Nephron (organoid): Measurements from ENCODE around the gene ALG9.
A peak's percentile ranks its signal among the peaks of the same experiment; 100 is the strongest.

Experiments used
- H3K27ac Mint-ChIP-seq, 3 experiments: 2 replicates each; pipeline ENCODE4 v1.8.0; 2020; ENCODE audit warnings: mixed read lengths in 3 of 3, mild to moderate bottlenecking in 2 of 3, moderate library complexity in 1 of 3
- H3K27me3 Mint-ChIP-seq: 2 replicates; pipeline ENCODE4 v1.8.0; 2021; ENCODE audit warnings: low read depth, mild to moderate bottlenecking, moderate library complexity, mixed read lengths
- H3K36me3 Mint-ChIP-seq: 2 replicates; pipeline ENCODE4 v1.8.0; 2020; ENCODE audit warnings: low read depth, mixed read lengths
- H3K4me1 Mint-ChIP-seq: 2 replicates; pipeline ENCODE4 v1.8.0; 2020; ENCODE audit warnings: mixed read lengths
- H3K4me3 Mint-ChIP-seq, 3 experiments: 2 replicates each; pipeline ENCODE4 v1.8.0; 2020; ENCODE audit warnings: mild to moderate bottlenecking in 3 of 3, mixed read lengths in 3 of 3, moderate library complexity in 2 of 3
- H3K9me3 Mint-ChIP-seq: 2 replicates; pipeline ENCODE4 v1.8.0; 2020; ENCODE audit warnings: mixed read lengths
- TF ChIP-seq, protein P1 (sequence below), 3 experiments: fragments of 200-600 bp; sonication (generic); IDR thresholded peaks; one replicate each; pipeline ENCODE4 v1.5.0; 2021; ENCODE audit warnings: antibody characterized with exemption in 3 of 3; ENCODE audit not compliant: unreplicated experiment in 3 of 3

Gene ALG9

GRCh38 chr11:111916768-111917167 lies 45.4 kb upstream of the ALG9 start:
- TF ChIP-seq, protein P1, sequence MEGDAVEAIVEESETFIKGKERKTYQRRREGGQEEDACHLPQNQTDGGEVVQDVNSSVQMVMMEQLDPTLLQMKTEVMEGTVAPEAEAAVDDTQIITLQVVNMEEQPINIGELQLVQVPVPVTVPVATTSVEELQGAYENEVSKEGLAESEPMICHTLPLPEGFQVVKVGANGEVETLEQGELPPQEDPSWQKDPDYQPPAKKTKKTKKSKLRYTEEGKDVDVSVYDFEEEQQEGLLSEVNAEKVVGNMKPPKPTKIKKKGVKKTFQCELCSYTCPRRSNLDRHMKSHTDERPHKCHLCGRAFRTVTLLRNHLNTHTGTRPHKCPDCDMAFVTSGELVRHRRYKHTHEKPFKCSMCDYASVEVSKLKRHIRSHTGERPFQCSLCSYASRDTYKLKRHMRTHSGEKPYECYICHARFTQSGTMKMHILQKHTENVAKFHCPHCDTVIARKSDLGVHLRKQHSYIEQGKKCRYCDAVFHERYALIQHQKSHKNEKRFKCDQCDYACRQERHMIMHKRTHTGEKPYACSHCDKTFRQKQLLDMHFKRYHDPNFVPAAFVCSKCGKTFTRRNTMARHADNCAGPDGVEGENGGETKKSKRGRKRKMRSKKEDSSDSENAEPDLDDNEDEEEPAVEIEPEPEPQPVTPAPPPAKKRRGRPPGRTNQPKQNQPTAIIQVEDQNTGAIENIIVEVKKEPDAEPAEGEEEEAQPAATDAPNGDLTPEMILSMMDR (IDR thresholded peaks at IDR 0.05; ENCODE audit: unreplicated experiment in 3 of 3): no peak
- Mint-ChIP-seq H3K27ac (peak overlapping the region; percentile 47 to 87 (median 64)), H3K4me3 (no peak overlapping the region), H3K9me3 (no peaks in the 10 kb centered on the region), H3K36me3 (no peaks in the 10 kb centered on the region), H3K27me3 (peaks cover 3% of the 10 kb centered on the region), H3K4me1 (peaks cover 50% of the 10 kb centered on the region)

DNA sequence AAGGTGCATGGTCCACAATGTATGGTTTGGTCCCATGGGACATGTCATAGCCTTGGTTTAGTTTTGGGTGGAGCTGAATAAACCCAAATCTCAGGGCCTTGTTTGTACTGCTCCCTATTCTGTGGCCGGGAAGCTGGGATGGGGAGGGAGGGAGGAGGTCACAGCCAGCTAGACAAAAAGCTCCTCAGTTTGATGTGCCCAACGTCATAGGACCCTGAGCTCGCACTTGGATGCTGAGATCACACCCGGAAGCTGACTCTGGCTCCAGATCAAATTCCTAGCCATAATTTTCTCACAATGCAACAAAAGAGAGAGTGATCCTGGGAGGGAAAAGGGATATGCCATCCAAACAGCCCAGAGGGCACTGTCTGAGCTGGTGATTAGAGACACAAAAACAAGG lies 42.6 kb upstream of the ALG9 start:
- peaks cover 64% of the 10 kb centered on the region for H3K4me1 Mint-ChIP-seq
- peaks cover 3% of the 10 kb centered on the region for H3K27me3 Mint-ChIP-seq
- peak overlapping the region in 2 of 3 experiments; percentile 79 to 86 for H3K4me3 Mint-ChIP-seq
- no peaks in the 10 kb centered on the region for H3K9me3 Mint-ChIP-seq
- H3K36me3 Mint-ChIP-seq: no peaks in the 10 kb centered on the region
- H3K27ac Mint-ChIP-seq: peak overlapping the region; percentile 70 to 90 (median 87)
- TF ChIP-seq, protein P1 (IDR thresholded peaks at IDR 0.05; ENCODE audit: unreplicated experiment in 3 of 3): no peak

DNA sequence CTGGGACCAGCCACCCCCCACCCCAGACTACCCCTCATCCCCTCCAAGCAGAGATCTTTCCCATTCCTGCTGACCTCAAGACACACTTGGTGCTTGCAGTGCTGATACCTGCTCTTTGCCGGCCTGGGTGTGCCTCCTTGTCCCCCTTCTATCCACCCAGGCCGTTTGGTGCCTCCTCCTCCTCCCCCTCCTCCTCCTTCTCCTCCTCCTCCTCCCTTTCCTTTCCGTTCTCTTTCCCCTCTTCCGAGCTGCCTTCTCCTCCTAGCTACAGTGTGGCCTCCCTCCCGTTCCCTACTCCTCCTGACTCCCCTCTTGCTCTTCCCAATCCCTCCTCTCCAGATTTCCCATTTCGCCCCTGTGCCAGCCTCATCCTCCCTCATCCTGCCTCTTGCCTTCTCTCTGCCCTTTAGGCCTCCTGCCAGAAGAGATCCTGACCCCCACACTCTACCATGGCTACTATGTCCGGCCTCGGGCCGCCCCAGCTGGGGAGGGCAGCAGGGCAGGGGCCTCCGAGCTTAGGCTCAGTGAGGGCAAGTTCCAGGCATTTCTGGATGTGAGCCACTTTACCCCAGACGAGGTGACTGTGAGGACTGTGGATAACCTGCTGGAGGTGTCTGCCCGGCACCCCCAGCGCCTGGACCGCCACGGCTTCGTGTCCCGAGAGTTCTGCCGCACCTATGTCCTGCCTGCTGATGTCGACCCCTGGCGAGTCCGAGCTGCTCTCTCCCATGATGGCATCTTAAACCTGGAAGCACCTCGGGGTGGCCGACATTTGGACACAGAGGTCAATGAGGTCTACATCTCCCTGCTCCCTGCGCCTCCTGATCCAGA lies 41.9 kb upstream of the ALG9 start:
- no peaks in the 10 kb centered on the region for H3K36me3 Mint-ChIP-seq

DNA sequence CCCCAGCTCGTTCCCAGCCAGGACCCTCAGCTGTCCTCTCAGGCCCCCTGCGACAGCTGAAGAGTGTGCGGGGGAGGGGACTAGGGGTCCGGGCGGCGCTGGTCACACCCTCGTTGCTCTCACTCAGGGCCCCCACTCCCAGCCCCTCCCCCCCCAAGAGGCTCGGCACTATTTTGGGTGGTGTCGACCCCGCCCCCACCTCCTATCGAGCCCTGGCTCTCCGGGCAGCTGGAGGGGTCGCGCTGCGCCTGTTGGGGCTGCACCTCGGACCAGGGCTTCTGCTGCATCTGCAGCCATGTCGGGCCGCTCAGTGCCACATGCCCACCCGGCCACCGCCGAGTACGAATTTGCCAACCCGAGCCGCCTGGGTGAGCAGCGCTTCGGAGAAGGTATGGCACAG lies 41.2 kb upstream of the ALG9 start, which contains the start of gene HSPB2:
Gene HSPB2, plus strand, starts transcription at position 200 of the 400 bp plus-strand sequence. Its CDS starts 96 bp downstream, at position 296.
- Mint-ChIP-seq H3K27ac (peak within 1 kb of the TSS; percentile 90 to 96 (median 94)), H3K4me3 (peak within 1 kb of the TSS; percentile 53 to 86 (median 79)), H3K4me1 (peaks cover 54% of the 10 kb centered on the region), H3K36me3 (no peaks in the 10 kb centered on the region), H3K27me3 (peaks cover 3% of the 10 kb centered on the region), H3K9me3 (no peaks in the 10 kb centered on the region)
- TF ChIP-seq, protein P1 (IDR thresholded peaks at IDR 0.05; ENCODE audit: unreplicated experiment in 3 of 3): no peak

More for the DNA sequence above, 41.9 kb upstream of the ALG9 start:
- peak overlapping the region; percentile 35 to 86 (median 79) for H3K4me3 Mint-ChIP-seq
- TF ChIP-seq, protein P1 (IDR thresholded peaks at IDR 0.05; ENCODE audit: unreplicated experiment in 3 of 3): no peak
- H3K27ac Mint-ChIP-seq: peak overlapping the region; percentile 38 to 90 (median 87)
- H3K9me3 Mint-ChIP-seq: no peaks in the 10 kb centered on the region
- H3K27me3 Mint-ChIP-seq: peaks cover 3% of the 10 kb centered on the region
- H3K4me1 Mint-ChIP-seq: peaks cover 60% of the 10 kb centered on the region

DNA sequence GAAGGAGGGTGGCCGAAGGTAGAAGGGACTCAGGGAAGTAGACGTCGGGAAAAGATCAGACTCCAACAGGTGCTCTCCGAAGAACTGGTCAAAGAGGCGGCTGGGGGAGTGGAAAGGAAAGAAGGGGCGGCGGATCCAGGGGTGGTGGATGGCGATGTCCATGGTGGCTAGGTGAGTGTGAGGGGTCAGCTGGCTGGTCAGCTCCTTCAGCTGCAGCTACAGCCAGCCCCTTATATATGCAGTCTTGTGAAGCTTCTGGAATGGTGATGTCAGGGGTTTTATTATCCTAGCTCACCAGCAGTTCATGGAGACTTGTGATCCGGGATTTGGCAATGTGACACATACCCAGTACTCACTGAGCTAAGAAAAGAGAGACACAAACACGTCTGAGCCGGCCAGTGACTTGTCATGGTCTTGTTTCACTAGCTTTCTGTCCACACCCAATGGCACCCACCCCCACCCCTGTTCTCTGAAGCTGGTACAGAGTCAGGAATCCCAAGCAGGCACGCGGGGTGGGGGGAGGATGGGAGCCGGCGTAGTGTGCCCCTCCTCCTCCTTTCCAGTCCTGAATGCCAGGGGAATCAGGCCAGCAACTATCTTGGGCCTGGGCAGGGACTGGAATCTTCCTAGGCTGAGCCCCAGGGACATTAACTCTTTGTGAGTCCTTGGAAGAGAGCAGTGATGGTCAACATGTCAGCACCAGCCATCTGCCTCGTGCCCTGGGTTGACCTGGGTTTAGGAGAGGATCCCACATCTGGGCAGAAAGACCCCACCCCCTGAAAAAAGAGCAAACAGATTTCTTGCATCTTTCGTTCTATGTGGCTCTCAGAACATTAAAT lies 40.4 kb upstream of the ALG9 start, which contains the start of gene CRYAB:
Gene CRYAB, minus strand, starts transcription at position 208 of the 839 bp plus-strand sequence. Its CDS starts 46 bp downstream, at position 162.
- H3K9me3 Mint-ChIP-seq: no peaks in the 10 kb centered on the region
- TF ChIP-seq, protein P1 (IDR thresholded peaks at IDR 0.05; ENCODE audit: unreplicated experiment in 3 of 3): no peak
- peaks cover 3% of the 10 kb centered on the region for H3K27me3 Mint-ChIP-seq
- H3K27ac Mint-ChIP-seq: peak within 1 kb of the TSS; percentile 83 to 96 (median 94)
- no peaks in the 10 kb centered on the region for H3K36me3 Mint-ChIP-seq
- peak within 1 kb of the TSS; percentile 53 to 86 (median 79) for H3K4me3 Mint-ChIP-seq
- H3K4me1 Mint-ChIP-seq: peaks cover 48% of the 10 kb centered on the region
